Stimulated activated CD8-positive, alpha-beta memory T cell treated with anti-CD3 and anti-CD28 coated beads, Interleukin-7, amount 100 ng/mL, for 1 hour (primary cell): ENCODE data around the gene KIF13A.
"Not testable (repeated sequence)": the region's sequence is repeated elsewhere in the genome, so short reads cannot be mapped to it uniquely, and the experiment has no call there.

ENCODE experiments used
- DNase-seq, 2 donors: peaks; one replicate each; pipeline ENCODE4 v3.0.0-alpha.2; 2020; ENCODE audit warnings: low read depth in 2 of 2

The KIF13A gene

GRCh38 chr6:17998442-17998841 lies 11.0 kb upstream of the KIF13A start:
- DNase-seq = no peak

GRCh38 chr6:17998003-17998402 lies 10.6 kb upstream of the KIF13A start:
- no peak for DNase-seq

GRCh38 chr6:17995414-17995813 lies 8.0 kb upstream of the KIF13A start:
- no peak for DNase-seq

- no peak for DNase-seq
These were observed 6.6 kb upstream of the KIF13A start for GRCh38 chr6:17994019-17994418.

- DNase-seq = no peak
These were observed 1.0 kb upstream of the KIF13A start for GRCh38 chr6:17988422-17988944.

GRCh38 chr6:17987697-17988421 lies 424 bp upstream of the KIF13A start:
- no peak for DNase-seq

GRCh38 chr6:17986656-17987446 lies 584 bp downstream of the KIF13A start:
- DNase-seq = no peak

GRCh38 chr6:17985934-17986655 lies 1.3 kb downstream of the KIF13A start:
- DNase-seq = no peak

GRCh38 chr6:17984812-17985670 lies 2.4 kb downstream of the KIF13A start:
- no peak for DNase-seq

GRCh38 chr6:17984399-17984798 lies 3.0 kb downstream of the KIF13A start:
- no peak for DNase-seq

- no peak for DNase-seq
These were observed 3.7 kb downstream of the KIF13A start for GRCh38 chr6:17983730-17984129.

- no peak for DNase-seq
These were observed 7.1 kb downstream of the KIF13A start for GRCh38 chr6:17980329-17980728.

GRCh38 chr6:17979479-17979878 lies 8.0 kb downstream of the KIF13A start:
- no peak for DNase-seq

GRCh38 chr6:17976258-17976657 lies 11.2 kb downstream of the KIF13A start:
- not testable (repeated sequence) for DNase-seq

- no peak for DNase-seq
These were observed 12.7 kb downstream of the KIF13A start for GRCh38 chr6:17974570-17975368.

GRCh38 chr6:17972978-17973622 lies 14.3 kb downstream of the KIF13A start:
- no peak for DNase-seq

GRCh38 chr6:17972074-17972952 lies 15.1 kb downstream of the KIF13A start:
- DNase-seq = no peak

GRCh38 chr6:17971128-17972073 lies 16.0 kb downstream of the KIF13A start:
- no peak for DNase-seq
